Gastrocnemius medialis (tissue), 4 donors: ENCODE data around the gene EYS.

Source experiments
- CTCF ChIP-seq, 5 experiments: fragments of 450-650 bp in 3 of 5; fragments of 200-600 bp in 2 of 5; sonication (generic) in 2 of 5; IDR thresholded peaks in 4 of 5; conservative IDR thresholded peaks in 1 of 5; 1 replicate in 4 of 5; 2 replicates in 1 of 5; pipeline ENCODE4 v1.5.1; 2016 to 2019; ENCODE audit warnings: antibody characterized with exemption in 5 of 5, mild to moderate bottlenecking in 3 of 5, moderate library complexity in 3 of 5
- POLR2A ChIP-seq, 2 donors: fragments of 450-650 bp; IDR thresholded peaks; one replicate each; pipeline ENCODE4 v1.6.1; 2017; ENCODE audit warnings: antibody characterized with exemption in 2 of 2, mild to moderate bottlenecking in 2 of 2, moderate library complexity in 2 of 2

GRCh38 chr6:64310214-64310613 is 1396.8 kb downstream of the EYS start:
- TF ChIP-seq POLR2A (IDR thresholded peaks at IDR 0.05) (no peak), CTCF (IDR thresholded peaks at IDR 0.05 in 4 of 5, conservative IDR thresholded peaks at IDR 0.05 in 1 of 5) (no peak)
